Activated CD4-positive, alpha-beta T cell treated with anti-CD3 and anti-CD28 coated beads for 24 hours (primary cell): Measurements from ENCODE around the gene MYO10.

Source experiments
- DNase-seq, 2 donors: peaks; one replicate each; pipeline ENCODE4 v3.0.0-alpha.2; 2020; ENCODE audit warnings: low read depth in 2 of 2

MYO10 gene

DNA sequence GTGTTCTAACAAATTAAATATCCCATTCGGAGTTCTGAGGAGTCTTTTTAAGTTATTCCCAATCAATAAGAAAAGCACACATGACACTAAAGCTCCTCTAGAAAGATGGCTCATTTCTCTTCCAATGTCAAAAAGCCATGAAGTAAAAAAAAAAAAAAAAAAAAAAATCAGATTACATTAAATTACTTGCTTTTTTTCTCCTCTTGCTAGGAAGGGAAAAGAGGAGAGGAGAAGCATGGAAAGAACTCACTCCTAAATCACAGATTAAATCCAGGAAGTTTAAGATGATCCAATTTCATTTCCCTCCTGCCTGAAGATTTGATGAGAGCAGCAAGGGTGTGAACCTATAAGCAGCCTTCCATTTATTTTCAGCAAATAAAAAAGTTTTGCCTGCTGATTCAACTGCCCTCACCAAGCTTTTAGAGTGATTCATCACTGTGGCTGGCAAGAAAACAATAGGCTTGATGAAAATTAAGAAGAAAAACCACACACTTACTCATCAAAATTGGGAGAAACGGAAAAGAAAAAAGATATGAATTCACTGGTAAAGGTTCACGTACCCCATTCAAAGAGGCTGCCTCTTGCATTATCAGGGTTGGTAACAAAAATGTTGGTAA lies 19.7 kb downstream of the MYO10 start:
- no peak for DNase-seq

DNA sequence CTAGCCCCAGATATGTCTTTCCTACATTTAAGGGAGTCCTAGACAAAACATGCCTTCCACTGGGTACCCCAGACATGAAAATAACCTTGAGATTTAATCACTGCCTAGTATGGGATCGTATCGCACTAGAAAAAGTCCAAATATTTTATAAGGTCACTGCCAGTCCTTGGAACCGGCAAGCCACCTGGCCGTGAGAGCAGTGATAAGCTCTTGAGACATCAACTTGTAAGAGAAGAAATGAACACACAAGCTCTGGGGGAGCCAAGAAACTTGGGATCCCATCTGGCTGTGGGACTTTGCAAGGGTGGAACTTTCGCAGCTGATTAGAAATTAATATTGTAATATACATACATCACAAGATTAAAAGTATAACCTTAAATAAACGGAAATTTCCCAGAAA lies 21.5 kb downstream of the MYO10 start:
- DNase-seq = no peak

GRCh38 chr5:16914108-16914435 lies 22.0 kb downstream of the MYO10 start:
- DNase-seq = no peak

DNA sequence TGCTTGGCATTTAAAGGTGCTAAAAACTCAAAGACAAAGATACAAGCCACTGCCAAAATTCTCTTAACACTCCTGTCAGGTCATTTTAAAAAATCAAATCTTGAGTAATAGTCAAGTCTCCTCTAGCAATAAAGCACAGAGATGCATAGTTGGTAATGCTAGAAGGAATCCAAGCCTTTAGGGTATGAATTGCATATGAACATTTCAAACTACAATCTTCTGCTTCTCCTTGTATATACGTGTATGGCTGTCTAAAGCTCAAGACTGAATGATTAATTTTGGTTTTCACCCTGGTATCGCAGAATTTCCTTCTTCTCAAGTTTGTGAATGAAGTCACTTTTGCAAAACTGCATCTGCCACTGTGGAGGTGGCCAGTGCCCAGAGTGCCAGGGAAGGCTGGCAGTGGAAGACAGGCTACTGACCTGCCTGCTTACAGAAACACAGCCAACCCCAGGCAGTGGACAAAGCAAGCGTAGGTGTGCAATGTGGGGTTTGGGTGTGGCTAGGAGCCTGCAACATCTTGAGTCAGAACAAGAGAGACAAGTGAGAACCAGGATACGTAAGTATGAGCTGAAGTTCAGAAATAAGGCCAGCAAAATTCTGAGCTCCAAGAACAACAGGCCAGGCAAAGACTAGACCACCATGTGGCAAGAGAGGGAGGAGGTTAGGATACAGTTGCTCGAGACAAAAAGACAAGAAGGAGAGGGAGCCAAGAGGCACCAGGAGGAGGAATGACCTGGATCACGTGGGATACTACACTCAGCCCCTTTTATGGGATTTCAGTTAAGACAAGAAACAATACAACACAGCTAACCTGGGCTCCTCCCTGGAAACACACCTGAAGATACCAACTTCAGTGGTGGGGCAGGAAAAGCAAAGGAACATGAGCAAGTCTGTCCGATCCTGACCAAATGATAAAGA lies 22.6 kb downstream of the MYO10 start:
- no peak for DNase-seq

DNA sequence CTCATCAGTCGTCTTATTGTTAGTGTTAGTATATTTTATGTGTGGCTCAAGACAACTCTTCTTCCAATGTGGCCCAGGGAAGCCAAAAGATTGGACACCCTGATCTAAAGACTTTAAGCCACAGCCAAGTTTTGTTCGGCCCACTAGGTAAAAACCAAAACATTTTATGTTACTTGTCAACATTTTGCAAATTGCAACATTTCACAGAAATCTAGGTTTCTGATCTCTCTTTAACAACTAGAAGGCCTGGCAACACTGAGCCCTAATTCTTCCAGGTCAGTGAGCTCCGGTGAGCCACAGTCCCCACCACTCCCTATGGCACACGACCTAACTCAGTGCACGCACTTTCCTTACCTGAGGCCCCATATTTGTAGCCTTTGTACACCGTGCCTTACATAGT lies 24.0 kb downstream of the MYO10 start:
- no peak for DNase-seq

DNA sequence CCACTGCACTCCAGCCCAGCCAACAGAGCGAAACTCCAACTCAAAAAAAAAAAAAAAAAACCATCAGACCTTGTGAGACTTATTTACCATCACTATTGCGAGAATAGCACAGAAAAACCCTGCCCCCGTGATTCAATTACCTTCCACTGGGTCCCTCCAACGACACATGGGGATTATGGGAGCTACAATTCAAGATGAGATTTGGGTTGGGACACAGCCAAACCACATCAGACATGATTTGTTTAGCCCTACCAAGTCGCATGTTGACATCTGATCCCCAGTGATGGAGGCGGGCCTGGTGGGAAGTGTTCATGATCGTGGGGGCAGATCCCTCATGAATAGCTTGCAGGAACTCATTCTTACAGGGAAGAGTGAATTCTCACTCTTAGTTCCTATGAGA lies 26.6 kb downstream of the MYO10 start:
- no peak for DNase-seq

GRCh38 chr5:16907270-16907669 lies 28.8 kb downstream of the MYO10 start:
- DNase-seq = no peak

DNA sequence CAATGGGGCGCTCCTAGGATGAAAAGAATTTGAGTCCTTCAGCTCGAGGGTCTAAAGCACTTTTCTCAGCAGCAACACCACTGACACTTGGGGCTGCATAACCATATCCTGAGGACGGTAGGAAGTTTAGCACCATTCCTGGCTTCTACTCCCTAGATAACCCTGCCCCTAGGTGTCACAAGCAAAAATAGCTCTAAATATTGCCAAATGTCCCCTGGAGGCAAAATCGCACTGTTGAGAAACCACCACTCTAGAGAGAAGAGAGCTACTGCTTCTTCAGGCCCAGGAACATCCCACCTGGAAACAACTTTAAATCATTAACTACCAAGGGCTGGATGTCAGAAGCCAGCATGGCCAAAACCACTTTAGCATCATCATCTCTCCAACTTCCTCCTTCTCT lies 29.8 kb downstream of the MYO10 start:
- DNase-seq = no peak

GRCh38 chr5:16903480-16904300 lies 32.4 kb downstream of the MYO10 start:
- DNase-seq = no peak

DNA sequence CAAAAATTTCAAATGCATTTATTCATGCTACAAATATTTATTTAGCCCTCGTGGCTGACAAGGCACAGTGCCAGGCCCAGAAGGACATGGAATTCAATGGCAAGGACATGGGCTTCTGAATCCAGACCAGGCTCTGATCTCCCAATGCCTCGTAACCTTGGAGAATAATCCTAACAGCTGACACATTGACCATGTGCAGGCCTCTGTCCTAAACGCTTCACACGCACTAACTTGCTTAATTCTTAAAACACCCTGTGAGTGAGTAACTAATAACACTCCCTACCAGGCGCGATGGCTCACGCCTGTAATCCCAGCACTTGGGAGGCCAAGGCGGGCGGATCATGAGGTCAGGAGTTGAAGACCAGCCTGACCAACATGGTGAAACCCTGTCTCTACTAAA lies 33.2 kb downstream of the MYO10 start:
- no peak for DNase-seq

GRCh38 chr5:16901021-16901644 lies 35.0 kb downstream of the MYO10 start:
- DNase-seq = no peak

- DNase-seq = no peak
Measured at GRCh38 chr5:16899171-16899570, 36.9 kb downstream of the MYO10 start.

DNA sequence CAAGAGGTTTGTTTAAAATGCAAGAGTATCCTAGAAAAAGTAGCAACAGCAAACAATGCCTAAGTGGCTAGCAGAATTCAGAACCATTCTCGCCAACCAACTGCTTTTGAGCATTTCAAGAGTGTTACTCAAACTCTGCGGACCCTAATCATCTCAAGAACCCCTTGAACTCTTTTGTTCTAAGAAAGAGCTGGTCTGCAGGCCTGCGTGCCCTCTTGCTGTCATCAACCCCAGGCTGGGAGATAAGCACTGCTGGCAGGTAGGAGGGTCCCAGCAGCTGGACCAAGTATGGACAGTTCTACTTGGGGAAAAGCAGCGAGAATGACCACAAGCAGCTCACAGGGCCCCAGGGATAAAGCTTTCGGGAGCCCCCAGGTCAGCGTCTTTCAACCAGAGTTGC lies 38.3 kb downstream of the MYO10 start:
- no peak for DNase-seq

GRCh38 chr5:16897284-16897704 lies 38.8 kb downstream of the MYO10 start:
- no peak for DNase-seq

GRCh38 chr5:16896767-16897166 lies 39.3 kb downstream of the MYO10 start:
- no peak for DNase-seq

DNA sequence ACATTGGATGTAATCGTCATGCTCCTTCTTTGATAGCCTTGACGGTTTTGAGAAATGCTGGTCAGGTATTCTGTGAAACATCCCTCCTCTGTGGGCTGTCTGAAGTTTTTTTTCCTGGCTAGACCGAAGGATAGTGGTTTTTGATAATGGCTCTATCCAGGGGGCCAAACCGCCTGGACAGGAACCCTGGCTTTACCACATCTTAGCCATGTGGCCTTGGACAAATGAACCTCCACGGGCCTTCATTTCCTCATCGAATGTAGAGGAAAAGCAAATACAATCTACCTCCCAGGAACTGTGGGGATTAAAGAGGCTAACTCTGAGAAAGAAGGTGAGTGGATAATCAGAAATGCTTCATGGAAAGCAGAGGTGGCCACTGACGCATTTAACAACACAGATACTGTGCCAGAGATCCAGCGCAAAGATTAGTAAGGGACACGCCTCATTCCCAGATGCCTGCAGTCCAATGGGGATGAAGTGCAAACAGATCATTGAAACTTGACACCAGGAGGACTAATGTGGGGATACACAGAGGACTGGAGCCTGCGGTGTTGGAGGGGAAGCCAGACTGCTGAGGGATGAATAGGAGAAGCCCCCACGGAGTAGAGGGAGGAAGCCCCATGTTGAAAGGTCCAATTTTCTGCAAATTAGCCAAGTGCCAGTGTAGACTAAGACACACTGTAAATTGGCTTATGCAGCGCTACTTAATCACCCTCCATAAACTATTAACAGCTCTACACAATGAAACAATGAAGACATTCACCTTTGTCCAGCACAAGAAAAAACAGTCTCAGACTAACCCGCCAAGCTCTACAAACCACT lies 41.6 kb downstream of the MYO10 start:
- DNase-seq = no peak

GRCh38 chr5:16891033-16891432 lies 45.1 kb downstream of the MYO10 start:
- DNase-seq = no peak

GRCh38 chr5:16889972-16890519 lies 46.0 kb downstream of the MYO10 start:
- no peak for DNase-seq

GRCh38 chr5:16889203-16889971 lies 46.7 kb downstream of the MYO10 start:
- no peak for DNase-seq

DNA sequence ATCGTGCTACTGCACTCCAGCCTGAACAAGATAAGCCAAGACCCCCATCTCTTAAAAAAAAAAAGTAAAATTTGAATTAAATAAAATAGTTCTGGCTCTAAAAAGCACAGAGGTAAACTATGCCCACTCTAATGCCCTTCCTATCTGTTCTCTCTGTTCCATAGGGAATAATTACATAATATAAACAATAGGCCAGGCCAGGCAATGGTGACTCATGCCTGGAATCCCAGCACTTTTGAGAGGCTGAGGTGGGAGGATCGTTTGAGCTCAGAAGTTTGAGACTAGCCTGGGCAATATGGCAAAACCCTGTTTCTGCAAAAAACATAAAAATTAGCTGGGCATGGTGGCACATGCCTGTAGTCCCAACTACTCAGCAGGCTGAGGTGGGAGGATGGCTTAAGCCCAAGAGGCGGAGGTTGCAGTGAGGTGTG lies 47.4 kb downstream of the MYO10 start:
- no peak for DNase-seq
